C4-2B (cell line): ENCODE results near the gene BCR.

Source experiments
- H3K27ac ChIP-seq: fragments of 450-650 bp; 2 replicates; pipeline ENCODE4 v1.5.1; 2017
- ZFX ChIP-seq: fragments of 450-650 bp; IDR thresholded peaks from 2 replicates; pipeline ENCODE4 v1.6.1; 2017
- TF ChIP-seq, protein P1 (sequence below): fragments of 450-650 bp; conservative IDR thresholded peaks from 2 replicates; pipeline ENCODE4 v1.5.1; 2017; ENCODE audit warnings: mild to moderate bottlenecking

The BCR gene

DNA sequence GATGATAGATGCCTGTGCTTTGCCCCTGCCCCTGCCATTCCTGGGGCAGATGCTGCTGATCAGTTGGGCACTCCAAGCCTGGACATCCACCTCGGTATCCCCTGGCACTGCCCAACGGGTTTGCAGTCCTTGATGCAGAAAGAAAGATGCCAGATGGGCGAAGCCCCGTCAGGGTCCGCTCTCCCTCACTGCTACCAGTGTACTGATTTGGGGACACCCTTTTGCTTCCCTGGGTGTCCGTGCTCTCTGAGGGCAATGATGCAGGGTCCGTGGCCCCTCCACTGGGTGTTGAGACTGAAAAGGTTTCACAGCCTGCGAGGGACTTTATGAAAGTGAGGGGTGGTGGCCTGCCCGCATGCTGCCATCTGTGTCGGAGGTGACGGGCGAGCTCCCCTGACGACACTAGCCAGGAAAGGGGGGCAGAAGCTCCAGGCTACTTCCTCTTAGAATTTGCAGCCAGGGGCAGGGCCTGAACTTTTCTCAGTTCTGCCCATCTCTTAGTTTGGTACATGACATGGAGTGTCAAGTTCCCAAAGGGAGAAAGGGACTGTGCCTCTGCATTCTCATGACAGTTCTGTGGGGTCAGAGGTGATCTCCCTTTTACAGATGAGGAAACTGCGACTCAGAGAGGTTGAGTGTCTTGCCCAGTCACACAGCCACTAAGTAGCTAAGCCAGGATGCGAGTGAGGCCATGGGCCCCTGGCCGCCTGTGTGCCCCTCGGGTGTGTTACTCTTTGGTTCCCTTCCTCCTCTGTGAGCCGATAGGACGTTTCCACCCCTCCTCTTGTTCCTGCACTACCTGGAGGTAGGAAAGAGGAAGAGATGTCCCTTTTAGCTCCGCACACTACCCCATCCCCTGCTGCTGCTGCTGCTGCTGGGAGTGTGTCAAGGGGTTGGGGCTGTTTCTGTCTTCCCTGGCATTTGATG lies 96.6 kb downstream of the BCR start:
- TF ChIP-seq ZFX: no peak
- TF ChIP-seq, protein P1, sequence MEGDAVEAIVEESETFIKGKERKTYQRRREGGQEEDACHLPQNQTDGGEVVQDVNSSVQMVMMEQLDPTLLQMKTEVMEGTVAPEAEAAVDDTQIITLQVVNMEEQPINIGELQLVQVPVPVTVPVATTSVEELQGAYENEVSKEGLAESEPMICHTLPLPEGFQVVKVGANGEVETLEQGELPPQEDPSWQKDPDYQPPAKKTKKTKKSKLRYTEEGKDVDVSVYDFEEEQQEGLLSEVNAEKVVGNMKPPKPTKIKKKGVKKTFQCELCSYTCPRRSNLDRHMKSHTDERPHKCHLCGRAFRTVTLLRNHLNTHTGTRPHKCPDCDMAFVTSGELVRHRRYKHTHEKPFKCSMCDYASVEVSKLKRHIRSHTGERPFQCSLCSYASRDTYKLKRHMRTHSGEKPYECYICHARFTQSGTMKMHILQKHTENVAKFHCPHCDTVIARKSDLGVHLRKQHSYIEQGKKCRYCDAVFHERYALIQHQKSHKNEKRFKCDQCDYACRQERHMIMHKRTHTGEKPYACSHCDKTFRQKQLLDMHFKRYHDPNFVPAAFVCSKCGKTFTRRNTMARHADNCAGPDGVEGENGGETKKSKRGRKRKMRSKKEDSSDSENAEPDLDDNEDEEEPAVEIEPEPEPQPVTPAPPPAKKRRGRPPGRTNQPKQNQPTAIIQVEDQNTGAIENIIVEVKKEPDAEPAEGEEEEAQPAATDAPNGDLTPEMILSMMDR: no peak
- H3K27ac ChIP-seq: no peak overlapping the region

GRCh38 chr22:23277583-23278295 lies 97.4 kb downstream of the BCR start:
- TF ChIP-seq, protein P1: no peak
- no peak for TF ChIP-seq ZFX
- H3K27ac ChIP-seq: no peak overlapping the region; the same call in 1 of the 2 replicates

DNA sequence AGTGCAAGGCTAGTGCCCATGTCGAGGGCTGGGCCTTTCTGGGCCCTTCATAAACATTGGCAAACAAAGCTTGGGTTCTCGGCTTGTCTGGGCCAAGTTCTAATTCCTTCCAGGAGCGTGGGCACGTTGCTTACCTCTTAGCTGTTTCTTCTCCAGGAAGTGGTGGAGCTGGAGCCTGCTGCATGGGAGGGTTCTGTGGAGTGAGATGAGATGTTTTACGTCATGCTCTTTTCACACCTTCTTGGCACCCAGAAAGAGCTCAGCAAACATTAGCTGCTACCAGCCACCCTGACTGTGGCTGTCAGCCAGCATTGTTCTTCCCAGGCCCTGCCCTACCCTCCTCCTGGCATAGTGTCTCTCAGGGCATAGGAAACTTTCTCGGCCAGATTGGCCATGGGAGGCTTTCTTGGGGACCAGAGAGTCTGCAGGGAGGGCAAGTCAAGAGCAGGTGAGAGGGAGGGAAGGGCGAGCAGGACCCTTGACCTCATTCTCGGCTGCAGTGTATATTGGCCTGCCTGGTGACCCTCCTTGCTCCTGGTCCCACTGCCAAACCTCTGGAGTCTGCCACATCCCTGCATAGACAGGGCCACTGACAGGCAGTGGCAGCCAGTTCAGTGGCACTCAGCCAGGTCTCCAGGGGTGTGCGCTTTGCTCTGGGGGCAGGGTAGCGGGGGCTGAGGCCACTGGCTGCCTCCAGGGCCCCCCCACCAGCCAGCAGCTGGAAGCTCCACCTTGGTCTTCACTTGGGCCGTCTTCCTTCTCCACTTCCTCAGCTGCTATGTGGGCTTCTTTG lies 98.8 kb downstream of the BCR start:
- TF ChIP-seq, protein P1: no peak
- TF ChIP-seq ZFX: no peak
- H3K27ac ChIP-seq: peak overlapping the region; percentile 46

- TF ChIP-seq, protein P1: no peak
- no peak for TF ChIP-seq ZFX
- peak overlapping the region; percentile 46; the same call in 1 of the 2 replicates for H3K27ac ChIP-seq
Measured at GRCh38 chr22:23279781-23280180, 99.5 kb downstream of the BCR start.

- no peak overlapping the region for H3K27ac ChIP-seq
- TF ChIP-seq ZFX: no peak
- TF ChIP-seq, protein P1: no peak
Measured at GRCh38 chr22:23280356-23281052, 100.2 kb downstream of the BCR start.

DNA sequence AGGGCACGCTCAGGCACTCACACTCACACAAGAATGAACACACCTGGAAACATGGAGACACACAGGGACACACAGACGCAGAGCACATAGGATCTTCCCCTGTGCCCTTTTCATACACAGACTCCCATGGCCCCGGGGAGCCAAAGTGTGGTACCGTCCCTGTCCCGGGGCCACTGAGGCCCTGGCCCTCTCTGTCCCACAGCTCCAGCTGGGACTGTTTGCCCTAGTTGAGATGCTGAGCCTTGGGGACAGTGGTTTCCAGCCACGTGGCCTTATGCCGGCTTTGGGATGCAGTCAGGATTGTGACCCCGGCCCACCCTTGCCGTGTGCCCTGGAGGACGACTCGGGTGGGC lies 100.7 kb downstream of the BCR start:
- no peak overlapping the region for H3K27ac ChIP-seq

More for the DNA sequence above, 100.7 kb downstream of the BCR start:
- TF ChIP-seq, protein P1: no peak
- TF ChIP-seq ZFX: no peak
